OCI-LY7 (cell line): ENCODE data around the gene SFT2D1.

ENCODE experiments used
- EZH2phosphoT487 ChIP-seq: fragments of 200-600 bp; sonication (generic); IDR thresholded peaks from 2 replicates; pipeline ENCODE4 v1.6.1; 2018; ENCODE audit warnings: low read depth, borderline replicate concordance, mild to moderate bottlenecking, mixed run types, antibody characterized with exemption, low read length, moderate library complexity, mixed read lengths
- TF ChIP-seq, protein P1 (sequence below): fragments of 200-600 bp; sonication (generic); conservative IDR thresholded peaks from 2 replicates; pipeline ENCODE4 v1.5.1; 2014; ENCODE audit warnings: mild to moderate bottlenecking, antibody characterized with exemption, low read length, moderate library complexity, mixed read lengths

DNA sequence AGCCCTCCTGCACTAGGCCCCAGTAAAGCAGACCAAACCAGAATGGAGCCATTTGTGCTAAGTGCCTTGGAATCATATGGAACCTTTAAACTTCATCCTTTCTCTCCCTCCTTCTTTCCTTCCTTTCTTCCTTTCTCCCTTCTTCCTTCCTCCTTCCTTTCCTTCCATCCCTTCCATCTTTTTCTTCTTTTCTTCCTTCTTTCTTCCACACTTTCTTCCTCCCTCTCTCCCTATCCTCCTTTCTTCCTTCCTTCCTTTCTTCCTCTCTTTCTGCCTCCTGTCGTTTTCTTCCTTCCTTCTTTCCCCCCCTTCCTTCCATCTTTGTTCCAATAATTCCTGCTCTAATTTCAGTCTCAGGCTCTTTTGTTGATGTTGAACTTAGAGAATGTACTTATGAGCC, 11.2 kb upstream of the SFT2D1 start:
- TF ChIP-seq, protein P1, sequence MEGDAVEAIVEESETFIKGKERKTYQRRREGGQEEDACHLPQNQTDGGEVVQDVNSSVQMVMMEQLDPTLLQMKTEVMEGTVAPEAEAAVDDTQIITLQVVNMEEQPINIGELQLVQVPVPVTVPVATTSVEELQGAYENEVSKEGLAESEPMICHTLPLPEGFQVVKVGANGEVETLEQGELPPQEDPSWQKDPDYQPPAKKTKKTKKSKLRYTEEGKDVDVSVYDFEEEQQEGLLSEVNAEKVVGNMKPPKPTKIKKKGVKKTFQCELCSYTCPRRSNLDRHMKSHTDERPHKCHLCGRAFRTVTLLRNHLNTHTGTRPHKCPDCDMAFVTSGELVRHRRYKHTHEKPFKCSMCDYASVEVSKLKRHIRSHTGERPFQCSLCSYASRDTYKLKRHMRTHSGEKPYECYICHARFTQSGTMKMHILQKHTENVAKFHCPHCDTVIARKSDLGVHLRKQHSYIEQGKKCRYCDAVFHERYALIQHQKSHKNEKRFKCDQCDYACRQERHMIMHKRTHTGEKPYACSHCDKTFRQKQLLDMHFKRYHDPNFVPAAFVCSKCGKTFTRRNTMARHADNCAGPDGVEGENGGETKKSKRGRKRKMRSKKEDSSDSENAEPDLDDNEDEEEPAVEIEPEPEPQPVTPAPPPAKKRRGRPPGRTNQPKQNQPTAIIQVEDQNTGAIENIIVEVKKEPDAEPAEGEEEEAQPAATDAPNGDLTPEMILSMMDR, result no peak
- TF ChIP-seq EZH2phosphoT487, result no peak
